Memory B cell (primary cell): ENCODE data around the gene NENF.

Experiments used
- ATAC-seq: fragments of 150-1000 bp; cut with Tn5 transposase; 2 replicates; pipeline ENCODE4 v1.10.0; 2021; ENCODE audit warnings: low read depth, mild to moderate bottlenecking, moderate library complexity
- DNase-seq, 2 donors: peaks; one replicate each; pipeline ENCODE4 v3.0.0; 2022; ENCODE audit warnings: low spot score in 2 of 2
- H3K27ac Mint-ChIP-seq: one replicate; pipeline ENCODE4 v1.8.0; 2022; ENCODE audit warnings: mild to moderate bottlenecking, moderate library complexity, mixed read lengths
- H3K27me3 Mint-ChIP-seq: one replicate; pipeline ENCODE4 v1.8.0; 2022; ENCODE audit warnings: mixed read lengths
- H3K36me3 Mint-ChIP-seq: one replicate; pipeline ENCODE4 v1.8.0; 2022; ENCODE audit warnings: mild to moderate bottlenecking, mixed read lengths
- H3K4me1 Mint-ChIP-seq: one replicate; pipeline ENCODE4 v1.8.0; 2022; ENCODE audit warnings: mixed read lengths
- H3K4me3 Mint-ChIP-seq: one replicate; pipeline ENCODE4 v1.8.0; 2022; ENCODE audit warnings: mild to moderate bottlenecking, moderate library complexity, mixed read lengths
- H3K9me3 Mint-ChIP-seq: one replicate; pipeline ENCODE4 v1.8.0; 2022; ENCODE audit warnings: mixed read lengths

The NENF gene

DNA sequence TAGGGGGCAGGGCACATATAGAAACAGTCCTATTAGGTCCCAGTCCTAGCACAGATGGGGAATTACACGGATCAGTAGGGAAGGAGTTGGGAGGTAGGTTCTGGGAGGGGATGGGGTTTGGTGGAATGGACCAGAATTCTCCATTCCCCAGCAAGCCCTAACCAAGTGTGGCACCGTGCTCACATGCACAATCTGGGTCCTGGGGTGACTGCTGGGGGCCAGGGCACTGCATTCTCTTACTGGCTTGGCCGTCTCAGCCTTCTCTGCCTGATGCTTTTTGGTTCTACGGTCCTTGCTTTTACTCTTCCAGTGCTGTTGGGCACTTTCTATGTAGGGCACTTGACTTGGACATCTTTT lies 53.9 kb downstream of the NENF start:
- Mint-ChIP-seq H3K4me3 (no peak overlapping the region), H3K27me3 (peaks cover 7% of the 10 kb centered on the region)

DNA sequence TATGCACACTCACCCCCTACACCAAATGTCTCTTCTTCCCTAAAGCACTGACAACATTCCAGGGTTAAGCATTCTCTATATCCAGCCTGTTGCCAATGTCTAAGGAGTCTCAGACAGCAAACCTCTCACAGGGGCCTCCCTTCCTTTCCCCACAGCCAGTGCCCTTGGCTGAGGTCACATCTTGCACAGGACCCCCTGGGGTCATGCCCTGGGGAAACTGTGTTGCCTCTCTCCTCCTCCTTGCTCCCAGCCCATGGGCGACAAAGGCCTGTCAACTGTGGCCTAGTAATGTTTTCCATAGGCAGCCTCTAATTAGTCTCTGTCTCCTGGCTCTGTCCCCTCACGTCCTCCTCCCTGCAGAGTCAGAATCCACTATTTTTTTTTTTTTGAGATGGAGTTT lies 54.6 kb downstream of the NENF start:
- ATAC-seq (no peak), DNase-seq (no peak)
- no peaks in the 10 kb centered on the region for H3K36me3 Mint-ChIP-seq
- H3K27ac Mint-ChIP-seq = no peak overlapping the region
- H3K4me1 Mint-ChIP-seq = no peaks in the 10 kb centered on the region
- peaks cover 7% of the 10 kb centered on the region for H3K27me3 Mint-ChIP-seq
- H3K9me3 Mint-ChIP-seq = no peaks in the 10 kb centered on the region
- no peak overlapping the region for H3K4me3 Mint-ChIP-seq

More for the DNA sequence above, 53.9 kb downstream of the NENF start:
- Mint-ChIP-seq H3K4me1 (no peaks in the 10 kb centered on the region), H3K36me3 (no peaks in the 10 kb centered on the region), H3K27ac (no peak overlapping the region), H3K9me3 (no peaks in the 10 kb centered on the region)
- ATAC-seq (no peak), DNase-seq (no peak)

DNA sequence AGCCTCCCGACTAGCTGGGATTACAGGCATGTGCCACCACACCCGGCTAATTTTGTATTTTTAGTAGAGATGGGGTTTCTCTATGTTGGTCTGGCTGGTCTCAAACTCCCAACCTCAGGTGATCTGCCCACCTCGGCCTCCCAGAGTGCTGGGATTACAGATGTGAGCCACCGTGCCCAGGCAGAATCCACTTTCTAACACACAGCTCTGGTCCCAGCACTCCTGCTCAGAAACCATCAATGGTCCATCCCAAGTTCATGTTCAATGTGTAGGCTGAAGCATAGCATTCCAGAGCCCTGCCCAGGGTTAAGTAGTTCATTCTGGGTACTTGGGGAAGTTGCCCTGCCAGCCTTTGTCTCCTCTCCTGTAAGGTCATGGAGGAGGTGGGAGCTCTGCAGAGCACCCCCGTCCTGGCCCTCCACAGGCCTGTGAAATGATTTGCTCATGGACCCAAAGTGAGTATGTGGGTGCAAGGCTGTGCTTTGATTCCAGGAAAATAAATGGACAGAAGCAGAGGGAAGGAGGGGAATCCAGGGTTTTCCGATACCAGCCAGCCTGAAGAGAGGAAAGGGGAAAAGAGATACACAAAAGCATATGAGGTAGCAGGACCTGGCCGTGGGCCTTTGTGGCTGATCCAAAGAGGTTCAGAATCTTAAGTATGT lies 55.2 kb downstream of the NENF start:
- H3K9me3 Mint-ChIP-seq = no peaks in the 10 kb centered on the region
- no peak for DNase-seq
- ATAC-seq = no peak
- no peak overlapping the region for H3K27ac Mint-ChIP-seq
- no peaks in the 10 kb centered on the region for H3K36me3 Mint-ChIP-seq
- H3K4me3 Mint-ChIP-seq = no peak overlapping the region
- H3K4me1 Mint-ChIP-seq = no peaks in the 10 kb centered on the region
- H3K27me3 Mint-ChIP-seq = peaks cover 4% of the 10 kb centered on the region

DNA sequence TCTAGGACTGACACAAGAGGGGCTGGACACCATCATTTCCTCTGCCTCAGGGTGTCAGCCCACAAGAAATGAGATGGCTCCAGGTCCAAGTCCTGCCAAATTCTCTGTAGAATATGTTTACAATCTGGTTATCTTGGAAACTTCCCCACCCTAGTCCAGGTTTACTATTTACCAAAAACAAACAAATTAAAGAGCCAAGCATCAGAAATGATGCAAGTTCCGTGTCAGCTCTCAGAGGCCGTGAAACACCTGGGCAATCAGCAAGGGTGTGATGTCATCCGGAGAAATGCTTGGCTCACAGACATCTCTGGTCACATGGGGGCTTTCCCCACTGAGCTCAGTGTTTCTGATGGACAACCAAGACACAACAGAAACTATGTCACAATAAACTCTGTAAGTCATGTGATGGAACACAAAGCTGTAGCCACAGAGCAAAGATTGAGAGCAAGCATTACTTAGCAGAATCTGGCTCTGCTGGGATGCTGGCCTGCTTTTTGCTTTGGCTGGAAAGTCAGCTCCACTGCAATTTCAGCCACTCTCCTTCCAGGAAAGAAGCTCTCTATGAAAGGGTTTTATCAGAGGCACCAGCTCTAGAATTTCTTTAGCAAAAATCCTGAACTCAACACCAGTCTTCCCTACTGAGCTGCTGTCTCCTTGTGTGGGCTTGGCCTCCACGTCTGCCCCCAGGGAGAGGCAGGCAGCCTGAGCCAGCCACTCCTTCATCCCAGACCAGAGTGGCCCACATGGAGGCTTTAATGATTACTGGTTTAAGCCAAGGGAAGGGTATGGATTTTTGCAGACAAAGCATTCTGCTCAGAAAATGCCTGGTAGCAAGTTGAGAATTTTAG lies 55.9 kb downstream of the NENF start:
- ATAC-seq (peak; percentile 82), DNase-seq (no peak)
- Mint-ChIP-seq H3K27ac (no peak overlapping the region), H3K4me3 (no peak overlapping the region), H3K4me1 (no peaks in the 10 kb centered on the region), H3K27me3 (peaks cover 4% of the 10 kb centered on the region), H3K9me3 (no peaks in the 10 kb centered on the region), H3K36me3 (no peaks in the 10 kb centered on the region)

DNA sequence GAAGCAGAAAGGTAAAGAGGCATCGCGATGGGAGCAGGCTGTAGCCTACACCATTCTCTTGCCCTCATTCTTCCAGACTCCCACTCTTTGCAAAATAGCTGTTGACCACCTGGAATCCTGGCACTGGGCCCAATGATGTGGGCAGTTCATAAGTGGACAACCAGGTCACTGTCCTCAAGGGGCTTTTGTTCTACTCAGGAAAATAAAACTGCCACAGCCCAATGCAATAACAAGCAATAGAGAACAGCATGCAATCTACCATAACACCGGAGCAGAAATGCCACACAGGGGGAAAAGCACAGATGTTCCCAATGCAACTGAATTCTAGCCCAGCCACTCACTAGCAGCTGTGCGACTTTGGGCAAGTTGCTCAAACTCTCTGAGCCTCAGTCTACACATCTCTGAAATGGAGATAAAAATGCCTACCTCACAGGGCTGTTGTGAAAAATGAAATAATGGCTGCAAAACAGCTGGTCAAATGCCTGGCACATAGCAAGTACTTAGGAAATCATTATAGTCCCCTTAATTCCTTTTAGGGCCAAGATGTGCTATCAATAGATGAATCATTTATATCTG lies 56.7 kb downstream of the NENF start:
- ATAC-seq = no peak
- Mint-ChIP-seq H3K36me3 (no peaks in the 10 kb centered on the region), H3K27ac (no peak overlapping the region), H3K4me1 (no peaks in the 10 kb centered on the region), H3K9me3 (no peaks in the 10 kb centered on the region), H3K27me3 (peaks cover 4% of the 10 kb centered on the region), H3K4me3 (no peak overlapping the region)
- no peak for DNase-seq

DNA sequence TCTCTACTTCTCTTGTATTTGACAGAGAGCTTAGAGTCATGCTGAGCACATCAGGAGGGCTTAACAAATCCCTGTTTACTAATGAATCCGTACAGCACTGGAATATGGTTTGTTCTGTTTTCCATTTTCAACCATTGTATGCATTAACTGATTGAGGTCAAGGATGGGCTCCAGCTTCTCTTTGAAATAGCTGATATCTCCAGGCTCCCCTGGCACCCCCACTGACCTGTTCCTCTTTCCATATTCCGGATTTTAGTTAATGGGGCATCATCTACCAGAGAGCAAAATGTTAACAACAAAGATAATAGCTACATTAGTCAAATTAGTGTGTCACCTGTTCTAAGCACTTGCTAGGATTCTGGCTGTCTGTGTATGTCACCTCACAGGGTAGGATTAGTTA lies 57.6 kb downstream of the NENF start:
- ATAC-seq = no peak
- no peak overlapping the region for H3K4me3 Mint-ChIP-seq
- H3K27ac Mint-ChIP-seq = no peak overlapping the region
- no peaks in the 10 kb centered on the region for H3K36me3 Mint-ChIP-seq
- DNase-seq = no peak
- no peaks in the 10 kb centered on the region for H3K9me3 Mint-ChIP-seq
- peaks cover 4% of the 10 kb centered on the region for H3K27me3 Mint-ChIP-seq
- H3K4me1 Mint-ChIP-seq = no peaks in the 10 kb centered on the region

DNA sequence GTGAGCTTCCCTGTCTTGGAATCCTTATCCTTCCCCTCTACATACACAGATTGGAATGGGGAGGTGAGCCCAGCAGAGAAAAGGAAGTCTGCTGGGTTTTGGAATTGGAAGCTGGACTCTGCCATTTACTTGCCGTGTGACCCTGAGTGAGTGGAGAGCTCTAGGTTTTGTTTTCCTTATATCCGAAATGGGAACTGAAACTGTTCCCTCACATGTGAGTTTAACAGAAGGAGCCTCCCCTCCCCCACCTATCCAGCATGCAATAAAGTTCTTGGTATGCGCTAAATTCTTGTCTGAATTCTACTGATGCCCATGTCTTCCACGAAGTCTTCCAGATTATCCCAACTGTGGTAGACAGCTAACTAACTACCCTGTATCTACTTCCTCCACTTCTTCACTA lies 58.7 kb downstream of the NENF start:
- Mint-ChIP-seq H3K27me3 (peaks cover 4% of the 10 kb centered on the region), H3K4me3 (no peak overlapping the region), H3K4me1 (no peaks in the 10 kb centered on the region), H3K36me3 (no peaks in the 10 kb centered on the region), H3K27ac (no peak overlapping the region), H3K9me3 (no peaks in the 10 kb centered on the region)
- ATAC-seq (no peak), DNase-seq (no peak)
